A549 (cell line): ENCODE results near the gene TRPV4. TPM values are rescaled to one million over a fixed set of nuclear protein-coding genes. Genes with fewer than 3 reads are reported as not detected.
A peak's percentile ranks its signal among the peaks of the same experiment; 100 is the strongest.

Source experiments
- ATAC-seq, 2 experiments: fragments of 200-7000 bp in 1 of 2; fragments of >200 bp in 1 of 2; cut with Nextera tagmentation in 1 of 2; cut with Tn5 transposase in 1 of 2; 3 replicates each; pipeline versions ENCODE4 v1.8.0 to v1.9.1; 2018 to 2020; ENCODE audit warnings: mild to moderate bottlenecking in 1 of 2, moderate library complexity in 1 of 2
- CTCF ChIA-PET: fragments of 300-600 bp; sonication (Branson Sonifier 250); formaldehyde crosslinking; extraction: SDS; loops from one replicate; lab custom pipeline; 2021; ENCODE audit warnings: antibody characterized with exemption, inconsistent platforms; lab: Yijun Ruan, JAX
- POLR2A ChIA-PET: fragments of 350-600 bp; formaldehyde crosslinking; extraction: SDS; loops from one replicate; lab custom pipeline; 2021; ENCODE audit warnings: antibody characterized with exemption, inconsistent platforms; lab: Yijun Ruan, JAX
- DNase-seq, 2 experiments: peaks; one replicate each; pipeline versions ENCODE4 v3.0.0 to v3.0.0-alpha.2; 2011 to 2016; ENCODE audit warnings: low read depth in 1 of 2, low spot score in 1 of 2
- FAIRE-seq: peaks from 2 replicates; lab custom pipeline; 2011; peaks lifted over from hg19 to GRCh38; lab: Jason Lieb, UNC
- H3K27ac ChIP-seq, 2 experiments: fragments of >200 bp; sonication (Bioruptor Twin); formaldehyde crosslinking; 3 replicates each; pipeline ENCODE4 v1.5.1; 2016 to 2017
- H3K4me1 ChIP-seq: fragments of >200 bp; sonication (Bioruptor Twin); formaldehyde crosslinking; 3 replicates; pipeline ENCODE4 v1.6.1; 2016
- H3K4me2 ChIP-seq: fragments of >200 bp; sonication (Bioruptor Twin); formaldehyde crosslinking; 3 replicates; pipeline ENCODE4 v1.6.1; 2016
- H3K4me3 ChIP-seq: fragments of >200 bp; sonication (Bioruptor Twin); formaldehyde crosslinking; 3 replicates; pipeline ENCODE4 v1.5.1; 2016
- H3K9me3 ChIP-seq: fragments of >200 bp; sonication (Bioruptor Twin); formaldehyde crosslinking; 3 replicates; pipeline ENCODE4 v1.6.1; 2016
- CHD2 ChIP-seq: fragments of 150-350 bp; IDR thresholded peaks from 2 replicates; pipeline ENCODE4 v1.6.1; 2014; ENCODE audit warnings: low read length; ENCODE audit not compliant: partially characterized antibody
- EHF ChIP-seq: fragments of 250-450 bp; sonication (Bioruptor Pico); IDR thresholded peaks from 2 replicates; pipeline ENCODE4 v1.5.0; 2020; ENCODE audit warnings: mild to moderate bottlenecking
- EP300 ChIP-seq, 2 experiments: fragments of >200 bp; sonication (Bioruptor Twin); formaldehyde crosslinking; IDR thresholded peaks; 2 replicates in 1 of 2; 3 replicates in 1 of 2; pipeline ENCODE4 v1.6.1; 2016 to 2017
- FOXS1 ChIP-seq: fragments of 250-450 bp; sonication (Bioruptor Pico); IDR thresholded peaks from 2 replicates; pipeline ENCODE4 v1.5.0; 2020; ENCODE audit warnings: mild to moderate bottlenecking, moderate library complexity
- GATA3 ChIP-seq: IDR thresholded peaks from 2 replicates; pipeline ENCODE4 v1.6.1; 2012; ENCODE audit warnings: borderline replicate concordance
- HEYL ChIP-seq: fragments of 250-450 bp; sonication (Bioruptor Pico); IDR thresholded peaks from 2 replicates; pipeline ENCODE4 v1.8.0; 2021; ENCODE audit warnings: mild to moderate bottlenecking, moderate library complexity
- HOXB13 ChIP-seq: fragments of 250-450 bp; sonication (Bioruptor Pico); IDR thresholded peaks from 2 replicates; pipeline ENCODE4 v1.5.0; 2020; ENCODE audit warnings: low read depth, mild to moderate bottlenecking, moderate library complexity
- HOXB5 ChIP-seq: fragments of 250-450 bp; sonication (Bioruptor Pico); IDR thresholded peaks from 2 replicates; pipeline ENCODE4 v1.5.0; 2020; ENCODE audit warnings: mild to moderate bottlenecking, moderate library complexity
- JUN ChIP-seq, 2 experiments: fragments of >200 bp; sonication (Bioruptor Twin); formaldehyde crosslinking; IDR thresholded peaks; 2 replicates in 1 of 2; 3 replicates in 1 of 2; pipeline ENCODE4 v1.6.1; 2016 to 2017
- JUNB ChIP-seq: fragments of >200 bp; sonication (Bioruptor Twin); formaldehyde crosslinking; IDR thresholded peaks from 2 replicates; pipeline ENCODE4 v1.6.1; 2016
- MAFK ChIP-seq: fragments of 450-650 bp; IDR thresholded peaks from 2 replicates; pipeline ENCODE4 v1.6.1; 2014; ENCODE audit not compliant: partially characterized antibody
- PHF8 ChIP-seq: fragments of 200-600 bp; sonication (generic); IDR thresholded peaks from 2 replicates; pipeline ENCODE4 v1.6.1; 2016; ENCODE audit warnings: low read depth, mild to moderate bottlenecking, antibody characterized with exemption, moderate library complexity, borderline replicate concordance
- POLR2A ChIP-seq: IDR thresholded peaks from 2 replicates; pipeline ENCODE4 v1.6.1; 2012; ENCODE audit warnings: mild to moderate bottlenecking, low read length
- RAD21 ChIP-seq, 2 experiments: fragments of >200 bp in 1 of 2; sonication (Bioruptor Twin) in 1 of 2; formaldehyde crosslinking in 1 of 2; IDR thresholded peaks in 1 of 2; conservative IDR thresholded peaks in 1 of 2; 2 replicates in 1 of 2; 3 replicates in 1 of 2; pipeline ENCODE4 v1.6.1; 2012 to 2018; ENCODE audit warnings: inconsistent platforms in 1 of 2
- SMC3 ChIP-seq: fragments of >200 bp; sonication (Bioruptor Twin); formaldehyde crosslinking; IDR thresholded peaks from 3 replicates; pipeline ENCODE4 v1.6.1; 2018; ENCODE audit warnings: inconsistent platforms
- SREBF2 ChIP-seq: fragments of 450-650 bp; IDR thresholded peaks from 2 replicates; pipeline ENCODE4 v1.6.1; 2014; ENCODE audit warnings: mild to moderate bottlenecking, moderate library complexity
- ZSCAN20 ChIP-seq: fragments of 250-450 bp; sonication (Bioruptor Pico); IDR thresholded peaks from 2 replicates; pipeline ENCODE4 v1.8.0; 2022; ENCODE audit warnings: mild to moderate bottlenecking, moderate library complexity
- WGBS: methylation state at CpG from one replicate; pipeline ENCODE4 v1.1.6; 2017; ENCODE audit errors: missing lambda C conversion rate; 5-methylcytosine and 5-hydroxymethylcytosine counted together
- polyA plus RNA-seq, 4 experiments: library from polyadenylated mRNA; depleted of rRNA in 3 of 4; stranded (reverse); fragments of >200 nt; fragmentation: RNase III in 1 of 4; extraction: RNeasy Plus Mini Kit Qiagen cat#74134 plus additional on column Dnase treatment in 1 of 4; gene quantifications; 2 replicates in 3 of 4; 3 replicates in 1 of 4; pipeline ENCODE4 v1.2.3, GENCODE V29; 2011 to 2017
- TF ChIP-seq, protein P1 (sequence below): fragments of 250-450 bp; sonication (Bioruptor Pico); IDR thresholded peaks from 2 replicates; pipeline ENCODE4 v1.5.0; 2021; ENCODE audit warnings: mild to moderate bottlenecking, moderate library complexity, borderline replicate concordance
- TF ChIP-seq, protein P2 (sequence below): fragments of 150-350 bp; IDR thresholded peaks from 2 replicates; pipeline ENCODE4 v1.6.1; 2014; ENCODE audit warnings: low read depth, mild to moderate bottlenecking, low read length
- TF ChIP-seq, protein P3 (sequence below): IDR thresholded peaks from 2 replicates; pipeline ENCODE4 v1.6.1; 2012
- TF ChIP-seq, protein P4 (sequence below): fragments of >200 bp; sonication (Bioruptor Twin); formaldehyde crosslinking; IDR thresholded peaks from 3 replicates; pipeline ENCODE4 v1.6.1; 2016
- TF ChIP-seq, protein P5 (sequence below): fragments of >200 bp; sonication (Bioruptor Twin); formaldehyde crosslinking; IDR thresholded peaks from 3 replicates; pipeline ENCODE4 v1.5.1; 2016
- TF ChIP-seq, protein P6 (sequence below): IDR thresholded peaks from 2 replicates; pipeline ENCODE4 v1.6.1; 2012

TRPV4 gene
- polyA plus RNA-seq, 2 of the 4 experiments (the other 2 are of a cell fraction) = 0.15 to 0.37 TPM

DNA sequence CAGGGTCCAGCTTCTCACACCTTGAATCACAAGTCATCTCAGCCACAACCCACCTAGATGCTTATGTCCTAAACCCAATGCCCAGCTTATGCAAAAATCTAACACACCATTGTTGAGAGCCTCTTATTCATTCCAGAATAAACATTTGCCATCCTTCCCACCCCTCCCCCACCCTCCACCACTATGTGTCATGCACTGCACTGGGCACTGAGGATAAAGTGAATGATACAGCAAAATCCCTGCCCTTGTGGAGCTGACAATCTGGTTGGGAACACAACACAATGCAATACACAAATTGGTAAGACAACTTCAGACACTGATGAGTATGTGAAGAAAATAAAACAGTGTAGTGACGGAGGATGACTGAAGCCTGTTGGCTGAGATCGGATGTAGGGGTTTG, 48.6 kb upstream of the TRPV4 start:
- H3K4me1 ChIP-seq = peaks cover 52% of the 10 kb centered on the region
- peak overlapping the region in 1 of 2 experiments; percentile 90; a peak in 3 of 6 replicates for H3K27ac ChIP-seq
- ATAC-seq (peak in 1 of 2 experiments; percentile 2; a peak in 1 of 6 replicates), DNase-seq (peak in 1 of 2 experiments; percentile 52), FAIRE-seq (no peak)
- WGBS = 93% methylated on average over 2 of the region's 2 CpGs
- TF ChIP-seq HEYL (CRISPR knock-in tag) (no peak), POLR2A (no peak), FOXS1 (no peak), ZSCAN20 (CRISPR knock-in tag) (no peak), MAFK (peak; percentile 42)
- CTCF ChIA-PET = interaction anchor here (0.7 to 6.9 kb wide), 11 partner anchors 10 to 107 kb away, joined by 3 to 52 read pairs (median 3); no protein-coding TSS in a partner anchor
- POLR2A ChIA-PET = no interaction called here
- H3K9me3 ChIP-seq = no peaks in the 10 kb centered on the region
- H3K4me3 ChIP-seq = no peak overlapping the region
- peak overlapping the region; percentile 99 for H3K4me2 ChIP-seq

DNA sequence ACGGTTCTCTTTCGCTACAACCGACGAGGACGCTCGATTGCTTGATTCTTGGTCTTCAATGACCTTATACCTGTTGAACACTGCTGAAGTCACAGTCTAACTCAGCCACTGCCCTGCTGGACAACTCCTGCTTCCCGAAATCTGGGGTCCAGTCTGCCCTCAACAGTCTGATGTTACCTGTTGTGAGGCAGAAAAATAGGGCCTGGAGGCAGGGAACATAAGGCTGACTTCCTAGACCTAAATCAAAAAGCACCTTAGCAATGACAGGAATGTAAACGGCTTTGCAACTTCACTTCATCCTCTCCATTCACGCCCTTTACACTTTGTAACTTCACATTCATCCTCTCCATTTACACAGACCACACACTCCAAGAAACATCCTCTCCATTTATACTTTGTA, 47.7 kb upstream of the TRPV4 start:
- no peak for FAIRE-seq
- WGBS = 10% methylated on average over 9 of the region's 9 CpGs
- POLR2A ChIA-PET = no interaction called here
- TF ChIP-seq HOXB5 (0 out of 2 replicates have a peak, but pooled peaks have one; percentile 29), JUNB (no peak), SMC3 (no peak), GATA3 (no peak)
- TF ChIP-seq, protein P1, sequence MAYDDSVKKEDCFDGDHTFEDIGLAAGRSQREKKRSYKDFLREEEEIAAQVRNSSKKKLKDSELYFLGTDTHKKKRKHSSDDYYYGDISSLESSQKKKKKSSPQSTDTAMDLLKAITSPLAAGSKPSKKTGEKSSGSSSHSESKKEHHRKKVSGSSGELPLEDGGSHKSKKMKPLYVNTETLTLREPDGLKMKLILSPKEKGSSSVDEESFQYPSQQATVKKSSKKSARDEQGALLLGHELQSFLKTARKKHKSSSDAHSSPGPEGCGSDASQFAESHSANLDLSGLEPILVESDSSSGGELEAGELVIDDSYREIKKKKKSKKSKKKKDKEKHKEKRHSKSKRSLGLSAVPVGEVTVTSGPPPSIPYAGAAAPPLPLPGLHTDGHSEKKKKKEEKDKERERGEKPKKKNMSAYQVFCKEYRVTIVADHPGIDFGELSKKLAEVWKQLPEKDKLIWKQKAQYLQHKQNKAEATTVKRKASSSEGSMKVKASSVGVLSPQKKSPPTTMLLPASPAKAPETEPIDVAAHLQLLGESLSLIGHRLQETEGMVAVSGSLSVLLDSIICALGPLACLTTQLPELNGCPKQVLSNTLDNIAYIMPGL (CRISPR knock-in tag) = no peak
- TF ChIP-seq, protein P2, sequence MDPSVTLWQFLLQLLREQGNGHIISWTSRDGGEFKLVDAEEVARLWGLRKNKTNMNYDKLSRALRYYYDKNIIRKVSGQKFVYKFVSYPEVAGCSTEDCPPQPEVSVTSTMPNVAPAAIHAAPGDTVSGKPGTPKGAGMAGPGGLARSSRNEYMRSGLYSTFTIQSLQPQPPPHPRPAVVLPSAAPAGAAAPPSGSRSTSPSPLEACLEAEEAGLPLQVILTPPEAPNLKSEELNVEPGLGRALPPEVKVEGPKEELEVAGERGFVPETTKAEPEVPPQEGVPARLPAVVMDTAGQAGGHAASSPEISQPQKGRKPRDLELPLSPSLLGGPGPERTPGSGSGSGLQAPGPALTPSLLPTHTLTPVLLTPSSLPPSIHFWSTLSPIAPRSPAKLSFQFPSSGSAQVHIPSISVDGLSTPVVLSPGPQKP = no peak
- TF ChIP-seq, all 56 proteins: peak for 1
- CTCF ChIA-PET = interaction anchor here (1.0 to 6.9 kb wide), 6 partner anchors 16 to 47 kb away, joined by 3 to 52 read pairs (median 6); no protein-coding TSS in a partner anchor
- Histone ChIP-seq H3K9me3 (no peaks in the 10 kb centered on the region), H3K4me3 (peak overlapping the region; percentile 81), H3K27ac (peak overlapping the region; percentile 78 to 90), H3K4me1 (peaks cover 49% of the 10 kb centered on the region), H3K4me2 (peak overlapping the region; percentile 99)
- ATAC-seq = peak; percentile 33 to 53; a peak in 4 of 6 replicates
- no peak for DNase-seq

DNA sequence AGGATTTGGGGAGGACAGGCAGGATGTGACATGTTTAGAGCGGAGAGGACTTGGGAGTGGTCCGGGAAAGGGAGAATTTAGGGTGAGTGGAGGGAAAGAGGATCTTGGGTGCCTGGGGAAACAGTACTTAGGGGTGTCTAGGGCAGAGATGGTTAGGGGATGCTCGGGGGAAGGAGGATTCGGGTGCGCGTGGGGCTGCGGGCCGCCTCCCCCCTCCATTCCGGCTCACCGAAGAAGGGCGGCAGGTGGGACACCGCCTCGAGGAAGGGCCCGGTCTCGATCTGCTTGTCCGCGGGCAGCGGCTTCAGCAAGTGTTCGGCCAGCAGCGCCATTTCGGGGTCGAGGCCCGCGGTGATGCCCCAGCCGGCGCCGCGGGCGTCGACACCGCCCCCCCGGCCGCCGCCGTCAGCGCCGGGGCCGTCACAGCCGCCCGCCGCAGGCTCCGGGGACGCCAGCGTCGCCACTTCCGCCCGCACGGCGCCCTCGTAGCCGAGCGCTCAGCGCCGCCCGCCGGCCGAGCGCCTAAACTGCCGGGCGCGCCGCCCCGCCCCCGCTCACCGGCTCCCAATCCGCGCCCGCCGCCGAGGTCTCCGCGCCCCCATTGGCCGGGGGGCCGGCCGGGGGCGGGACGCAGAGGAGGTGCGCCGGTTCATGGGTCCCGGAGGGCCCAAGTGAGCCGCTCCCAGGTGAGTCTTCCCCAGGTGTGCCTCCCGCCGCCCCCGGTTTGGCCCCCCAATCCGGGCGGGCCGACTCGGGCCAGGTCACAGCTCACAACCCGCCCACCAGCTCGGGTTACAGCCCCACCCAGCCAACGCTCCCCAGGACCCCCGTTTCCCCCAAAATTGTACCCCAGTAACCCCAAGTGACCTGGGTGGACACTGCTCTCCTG, 47.1 kb upstream of the TRPV4 start, which contains the start of gene GLTP:
Gene GLTP, minus strand, starts transcription at position 499 of the 889 bp plus-strand sequence. Its CDS starts 167 bp downstream, at position 332.
- H3K4me1 ChIP-seq = peaks cover 43% of the 10 kb centered on the region
- ChIA-PET CTCF (interaction anchor here (1.0 to 6.9 kb wide), 7 partner anchors 13 to 75 kb away, joined by 3 to 52 read pairs (median 8); no protein-coding TSS in a partner anchor), POLR2A (no interaction called here)
- DNase-seq = peak; percentile 78 to 88
- TF ChIP-seq, protein P3, sequence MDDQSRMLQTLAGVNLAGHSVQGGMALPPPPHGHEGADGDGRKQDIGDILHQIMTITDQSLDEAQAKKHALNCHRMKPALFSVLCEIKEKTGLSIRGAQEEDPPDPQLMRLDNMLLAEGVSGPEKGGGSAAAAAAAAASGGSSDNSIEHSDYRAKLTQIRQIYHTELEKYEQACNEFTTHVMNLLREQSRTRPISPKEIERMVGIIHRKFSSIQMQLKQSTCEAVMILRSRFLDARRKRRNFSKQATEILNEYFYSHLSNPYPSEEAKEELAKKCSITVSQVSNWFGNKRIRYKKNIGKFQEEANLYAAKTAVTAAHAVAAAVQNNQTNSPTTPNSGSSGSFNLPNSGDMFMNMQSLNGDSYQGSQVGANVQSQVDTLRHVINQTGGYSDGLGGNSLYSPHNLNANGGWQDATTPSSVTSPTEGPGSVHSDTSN = no peak
- TF ChIP-seq HOXB13 (no peak), EHF (CRISPR knock-in tag) (no peak), PHF8 (peak; percentile 48; the same call in 1 of the 2 replicates), SREBF2 (no peak), RAD21 (conservative IDR thresholded peaks at IDR 0.05 in 1 of 2, IDR thresholded peaks at IDR 0.05 in 1 of 2) (peak; percentile 53 to 91; a peak in 4 of 5 replicates), JUN (IDR thresholded peaks at IDR 0.05) (peak; percentile 31 to 63; a peak in 3 of 5 replicates), CHD2 (no peak), POLR2A (peak; percentile 30; the same call in 1 of the 2 replicates), EP300 (IDR thresholded peaks at IDR 0.05) (no peak), SMC3 (peak; percentile 87), JUNB (no peak)
- TF ChIP-seq, protein P4, sequence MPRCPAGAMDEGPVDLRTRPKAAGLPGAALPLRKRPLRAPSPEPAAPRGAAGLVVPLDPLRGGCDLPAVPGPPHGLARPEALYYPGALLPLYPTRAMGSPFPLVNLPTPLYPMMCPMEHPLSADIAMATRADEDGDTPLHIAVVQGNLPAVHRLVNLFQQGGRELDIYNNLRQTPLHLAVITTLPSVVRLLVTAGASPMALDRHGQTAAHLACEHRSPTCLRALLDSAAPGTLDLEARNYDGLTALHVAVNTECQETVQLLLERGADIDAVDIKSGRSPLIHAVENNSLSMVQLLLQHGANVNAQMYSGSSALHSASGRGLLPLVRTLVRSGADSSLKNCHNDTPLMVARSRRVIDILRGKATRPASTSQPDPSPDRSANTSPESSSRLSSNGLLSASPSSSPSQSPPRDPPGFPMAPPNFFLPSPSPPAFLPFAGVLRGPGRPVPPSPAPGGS = 0 out of 3 replicates have a peak, but pooled peaks have one; percentile 34
- TF ChIP-seq, protein P5, sequence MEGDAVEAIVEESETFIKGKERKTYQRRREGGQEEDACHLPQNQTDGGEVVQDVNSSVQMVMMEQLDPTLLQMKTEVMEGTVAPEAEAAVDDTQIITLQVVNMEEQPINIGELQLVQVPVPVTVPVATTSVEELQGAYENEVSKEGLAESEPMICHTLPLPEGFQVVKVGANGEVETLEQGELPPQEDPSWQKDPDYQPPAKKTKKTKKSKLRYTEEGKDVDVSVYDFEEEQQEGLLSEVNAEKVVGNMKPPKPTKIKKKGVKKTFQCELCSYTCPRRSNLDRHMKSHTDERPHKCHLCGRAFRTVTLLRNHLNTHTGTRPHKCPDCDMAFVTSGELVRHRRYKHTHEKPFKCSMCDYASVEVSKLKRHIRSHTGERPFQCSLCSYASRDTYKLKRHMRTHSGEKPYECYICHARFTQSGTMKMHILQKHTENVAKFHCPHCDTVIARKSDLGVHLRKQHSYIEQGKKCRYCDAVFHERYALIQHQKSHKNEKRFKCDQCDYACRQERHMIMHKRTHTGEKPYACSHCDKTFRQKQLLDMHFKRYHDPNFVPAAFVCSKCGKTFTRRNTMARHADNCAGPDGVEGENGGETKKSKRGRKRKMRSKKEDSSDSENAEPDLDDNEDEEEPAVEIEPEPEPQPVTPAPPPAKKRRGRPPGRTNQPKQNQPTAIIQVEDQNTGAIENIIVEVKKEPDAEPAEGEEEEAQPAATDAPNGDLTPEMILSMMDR = peak; percentile 89
- TF ChIP-seq, protein P6, sequence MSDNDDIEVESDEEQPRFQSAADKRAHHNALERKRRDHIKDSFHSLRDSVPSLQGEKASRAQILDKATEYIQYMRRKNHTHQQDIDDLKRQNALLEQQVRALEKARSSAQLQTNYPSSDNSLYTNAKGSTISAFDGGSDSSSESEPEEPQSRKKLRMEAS = peak; percentile 15; the same call in 1 of the 2 replicates
- TF ChIP-seq, all 56 proteins: peak for 8
- H3K9me3 ChIP-seq = no peaks in the 10 kb centered on the region
- peak within 1 kb of the TSS; percentile 82 to 90 for H3K27ac ChIP-seq
- H3K4me2 ChIP-seq = peak within 1 kb of the TSS; percentile 99
- ATAC-seq (peak; percentile 94), FAIRE-seq (no peak)
- peak within 1 kb of the TSS; percentile 81 for H3K4me3 ChIP-seq
- under 1% methylated on average over 68 of the region's 92 CpGs for WGBS
